ENCODE results near the gene MSANTD7.
"Not testable (repeated sequence)": the region's sequence is repeated elsewhere in the genome, so short reads cannot be mapped to it uniquely, and the experiment has no call there.

Gene MSANTD7, protein sequence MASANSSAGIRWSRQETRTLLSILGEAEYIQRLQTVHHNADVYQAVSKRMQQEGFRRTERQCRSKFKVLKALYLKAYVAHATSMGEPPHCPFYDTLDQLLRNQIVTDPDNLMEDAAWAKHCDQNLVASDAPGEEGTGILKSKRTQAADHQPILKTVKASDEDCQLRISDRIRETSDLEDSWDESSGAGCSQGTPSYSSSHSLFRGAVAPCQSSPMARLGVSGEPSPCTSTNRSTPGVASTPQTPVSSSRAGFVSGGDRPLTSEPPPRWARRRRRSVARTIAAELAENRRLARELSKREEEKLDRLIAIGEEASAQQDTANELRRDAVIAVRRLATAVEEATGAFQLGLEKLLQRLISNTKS

DNA sequence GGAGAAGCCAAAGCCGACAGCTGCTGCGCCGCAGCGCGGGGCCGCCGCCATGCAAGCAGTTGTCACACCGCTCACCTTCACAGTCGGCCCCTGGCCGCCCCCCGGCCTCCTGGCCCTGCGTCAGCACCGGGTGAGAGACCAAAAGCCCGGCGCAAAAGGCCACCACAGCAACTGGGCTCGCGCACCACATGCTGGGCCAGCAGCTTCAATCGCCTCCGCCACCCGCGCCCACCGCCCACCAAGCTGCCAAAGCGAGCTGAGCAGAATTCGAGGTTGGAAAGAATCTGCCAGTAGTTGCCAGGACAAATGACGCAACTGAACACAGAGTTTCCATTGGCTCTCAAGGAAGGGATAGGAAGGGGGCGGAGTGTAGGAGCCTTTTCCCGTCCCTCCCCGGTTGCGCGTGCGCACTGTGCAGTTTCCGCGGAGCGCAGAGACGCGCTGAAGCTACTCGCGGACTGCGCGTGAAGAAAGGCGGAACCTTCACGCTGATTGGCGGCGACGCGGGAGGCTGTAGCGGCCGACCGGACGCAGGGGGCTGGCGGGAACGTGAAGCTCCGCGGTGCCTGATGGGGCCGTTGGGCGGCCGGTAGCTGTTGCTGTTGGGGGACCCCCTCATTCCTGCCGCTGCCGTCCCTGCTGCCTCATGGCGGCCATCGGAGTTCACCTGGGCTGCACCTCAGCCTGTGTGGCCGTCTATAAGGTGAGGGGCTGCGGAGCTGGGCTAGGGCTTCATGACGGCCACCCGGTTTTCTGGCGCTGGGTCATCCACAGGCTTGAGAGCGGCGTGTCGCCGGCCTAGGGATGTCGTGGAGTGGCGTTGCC lies at the start of gene MSANTD7, which contains the start of the genes CDNF and HSPA14:
Gene MSANTD7, plus strand, starts transcription at position 550 of the 825 bp plus-strand sequence. CDS start 3,979 bp downstream, outside the sequence.
Gene CDNF, minus strand, starts transcription at position 281 of the 825 bp plus-strand sequence. Its CDS starts 91 bp downstream, at position 190.
Gene HSPA14, plus strand, starts transcription at position 550 of the 825 bp plus-strand sequence. Its CDS starts 97 bp downstream, at position 647.
- peak; percentile 99 for DNase-seq

DNA sequence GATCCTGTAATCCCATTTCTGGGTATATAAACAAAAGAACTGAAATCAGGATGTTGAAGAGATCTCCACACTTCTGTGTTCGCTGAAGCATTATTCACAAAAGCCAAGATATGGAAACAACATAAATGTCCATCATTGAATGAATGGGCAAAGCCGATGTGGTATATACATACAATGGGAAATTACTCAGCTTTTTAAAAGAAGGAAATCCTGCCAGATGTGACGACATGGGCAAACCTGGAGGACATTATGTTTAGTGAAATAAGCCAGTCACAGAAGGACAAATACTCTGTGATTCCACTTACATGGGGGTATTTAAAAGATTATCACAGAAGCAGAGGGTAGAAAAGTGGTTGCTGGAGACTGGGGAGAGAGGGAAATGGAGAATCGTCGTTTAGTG lies 39.5 kb upstream of the MSANTD7 start:
- no peak for DNase-seq

DNA sequence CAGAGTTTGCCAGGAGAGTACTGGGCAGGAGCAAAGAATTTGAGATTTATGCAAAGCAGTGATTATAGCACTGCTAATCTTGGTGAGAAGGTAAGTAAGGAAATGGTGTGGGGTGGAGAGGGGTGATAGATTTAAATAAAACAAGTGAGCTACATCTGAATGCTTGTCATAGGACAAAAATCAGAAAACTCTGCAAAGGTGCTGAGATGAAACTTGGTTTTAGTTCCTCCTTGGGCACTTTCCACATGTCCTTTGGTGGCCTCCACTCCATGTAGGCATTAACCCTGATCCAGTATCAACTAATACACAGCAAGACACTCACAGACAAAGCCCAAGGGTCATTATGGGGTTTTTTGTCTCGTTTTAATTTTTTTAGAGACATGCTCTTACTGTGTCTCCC lies 37.7 kb upstream of the MSANTD7 start:
- DNase-seq, result no peak

DNA sequence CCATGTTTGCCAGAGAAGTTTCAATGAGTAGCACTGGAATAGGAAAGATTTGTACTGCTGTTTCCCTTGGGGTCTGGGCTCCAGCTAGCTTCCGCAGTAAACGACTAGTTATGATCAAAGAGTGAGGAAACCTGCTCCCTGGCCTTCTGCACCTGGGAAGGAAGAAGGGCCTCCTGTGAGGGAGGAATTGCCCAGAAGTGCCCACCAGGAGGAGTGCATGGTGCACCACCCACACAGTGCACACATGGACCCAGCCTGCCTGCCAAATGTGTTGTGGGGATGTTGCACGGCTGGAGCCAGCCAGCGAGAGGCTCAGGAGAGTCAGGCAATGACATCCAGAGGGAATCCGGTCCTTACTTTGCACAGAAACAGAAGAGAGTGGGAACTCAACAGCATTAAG lies 36.4 kb upstream of the MSANTD7 start:
- peak; percentile 5 for DNase-seq

DNA sequence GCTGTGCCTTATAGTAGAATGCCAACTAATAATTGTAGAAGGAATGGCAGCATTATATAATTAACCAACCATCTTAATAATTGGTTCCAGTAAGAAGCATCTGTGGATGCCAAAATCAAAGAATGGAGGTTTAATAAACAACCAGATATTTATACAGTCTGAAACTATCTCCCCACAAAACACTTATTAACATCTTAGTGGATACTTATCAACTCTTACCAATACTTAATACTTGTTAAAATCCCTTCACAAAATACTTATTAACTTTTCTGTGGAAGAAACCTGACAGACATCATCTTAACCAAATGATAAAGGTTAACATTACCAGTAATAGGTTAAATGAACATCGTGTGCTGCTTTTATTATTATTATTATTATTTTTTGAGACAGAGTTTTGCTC lies 34.3 kb upstream of the MSANTD7 start:
- DNase-seq, result no peak

DNA sequence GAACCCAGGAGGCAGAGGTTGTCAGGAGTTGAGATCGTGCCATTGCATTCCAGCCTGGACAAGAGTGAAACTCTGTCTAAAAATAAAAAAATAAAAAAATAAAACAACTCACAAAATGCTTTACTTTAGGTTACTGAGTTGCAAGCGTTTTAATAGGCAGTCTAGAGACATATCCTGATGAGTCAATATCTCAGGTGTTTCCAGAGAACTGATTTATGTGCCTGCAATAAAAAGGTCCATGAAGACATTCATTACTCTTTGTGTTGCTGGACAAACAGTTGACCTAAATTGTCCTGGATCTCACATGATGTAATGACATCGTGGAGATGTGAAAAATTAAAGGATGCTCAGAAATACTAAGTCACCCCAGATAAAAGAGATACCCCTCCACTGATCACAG lies 31.8 kb upstream of the MSANTD7 start:
- DNase-seq, result no peak

DNA sequence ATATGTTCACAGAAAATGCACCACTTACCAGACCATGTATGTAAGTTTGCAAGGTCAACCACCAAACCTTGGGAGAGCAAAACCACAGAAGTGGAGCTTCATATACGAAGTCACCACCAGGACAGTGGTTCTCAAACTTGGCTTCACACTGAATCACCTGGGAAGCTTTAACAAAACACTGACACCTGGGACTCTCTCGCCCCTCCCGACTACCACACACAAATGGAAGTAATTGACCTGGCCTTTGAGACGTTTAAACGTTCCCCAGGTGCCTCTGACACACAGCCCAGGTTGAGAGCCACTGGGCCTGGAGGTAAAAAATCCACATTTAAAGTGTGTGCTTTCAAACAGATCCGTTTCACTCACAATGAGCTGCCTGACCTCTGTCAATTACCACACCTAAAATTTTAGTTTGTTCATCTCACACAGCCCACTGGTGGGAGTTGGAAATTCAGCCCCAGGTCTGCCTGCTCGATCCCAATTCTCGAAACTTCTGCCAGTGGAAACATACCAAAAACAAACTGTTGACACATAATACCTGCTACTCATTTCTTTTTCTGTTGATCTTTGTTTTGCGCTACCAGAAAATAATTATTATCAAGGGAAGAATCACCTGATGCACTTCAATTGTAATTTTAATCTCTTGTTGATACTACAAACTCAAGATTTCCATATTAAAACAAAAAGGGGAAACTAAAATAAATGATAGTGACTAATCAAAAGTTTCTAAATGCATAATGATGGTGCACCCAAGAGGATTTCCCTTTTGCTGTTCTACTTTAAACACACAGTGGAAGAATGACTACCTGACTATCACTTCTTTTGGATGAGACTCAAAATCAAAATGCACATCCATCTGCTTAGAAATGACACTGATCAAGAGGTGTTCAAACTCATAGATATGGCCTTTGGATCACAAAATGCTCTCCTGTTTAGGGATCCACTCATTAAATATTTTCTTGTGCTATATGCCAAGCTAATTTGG lies 26.8 kb upstream of the MSANTD7 start:
- DNase-seq, result no peak

DNA sequence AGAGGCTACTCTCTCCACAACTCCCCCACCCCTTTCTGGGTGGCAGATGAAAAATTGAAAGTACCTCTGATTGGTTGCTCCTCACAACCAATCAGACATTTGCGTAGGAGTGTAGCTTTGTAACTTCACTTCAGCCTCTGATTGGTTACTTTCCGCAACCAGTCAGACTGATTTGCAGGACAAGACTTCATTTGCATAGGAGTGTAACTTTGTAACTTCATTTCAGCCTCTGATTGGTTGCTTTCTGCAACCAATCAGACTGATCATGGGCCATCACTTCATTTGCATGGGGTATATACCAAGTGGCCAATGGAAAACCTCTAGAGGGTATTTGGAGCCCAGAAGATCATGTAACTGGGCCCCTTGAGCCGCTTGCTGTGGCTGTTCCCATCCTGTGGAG lies 25.8 kb upstream of the MSANTD7 start:
- no peak for DNase-seq

DNA sequence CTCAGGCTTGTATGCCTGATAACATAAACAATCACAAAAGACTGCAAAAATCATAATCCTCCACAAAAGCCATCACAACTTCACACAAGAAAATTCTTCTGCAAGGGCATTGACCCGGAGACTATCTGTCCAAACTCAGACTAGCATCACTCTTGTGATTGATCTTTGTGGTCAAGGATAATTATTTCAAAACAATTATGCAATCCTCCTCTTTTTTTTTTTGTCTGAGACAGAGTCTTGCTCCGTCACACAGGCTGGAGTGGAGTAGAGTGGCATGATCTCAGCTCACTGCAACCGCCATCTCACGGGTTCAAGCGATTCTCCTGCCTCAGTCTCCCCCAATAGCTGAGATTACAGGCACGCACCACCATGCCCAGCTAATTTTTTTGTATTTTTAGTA lies 22.4 kb upstream of the MSANTD7 start:
- no peak for DNase-seq

DNA sequence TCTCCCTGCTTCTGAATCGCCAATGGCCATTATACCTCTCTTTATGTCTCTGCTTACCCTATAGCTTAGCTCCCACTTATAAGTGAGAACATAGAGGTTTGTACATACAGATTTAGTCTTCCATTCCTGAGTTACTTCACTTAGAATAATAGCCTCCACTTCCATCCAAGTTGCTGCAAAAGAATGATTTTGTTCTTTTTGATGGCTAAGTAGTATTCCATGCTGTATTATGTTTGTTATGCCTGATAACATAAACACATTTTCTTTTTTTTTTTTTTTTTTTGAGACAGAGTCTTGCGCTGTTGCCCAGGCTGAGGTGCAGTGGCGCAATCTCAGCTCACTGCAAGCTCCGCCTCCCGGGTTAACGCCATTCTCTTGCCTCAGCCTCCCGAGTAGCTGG lies 21.4 kb upstream of the MSANTD7 start:
- not testable (repeated sequence) for DNase-seq

DNA sequence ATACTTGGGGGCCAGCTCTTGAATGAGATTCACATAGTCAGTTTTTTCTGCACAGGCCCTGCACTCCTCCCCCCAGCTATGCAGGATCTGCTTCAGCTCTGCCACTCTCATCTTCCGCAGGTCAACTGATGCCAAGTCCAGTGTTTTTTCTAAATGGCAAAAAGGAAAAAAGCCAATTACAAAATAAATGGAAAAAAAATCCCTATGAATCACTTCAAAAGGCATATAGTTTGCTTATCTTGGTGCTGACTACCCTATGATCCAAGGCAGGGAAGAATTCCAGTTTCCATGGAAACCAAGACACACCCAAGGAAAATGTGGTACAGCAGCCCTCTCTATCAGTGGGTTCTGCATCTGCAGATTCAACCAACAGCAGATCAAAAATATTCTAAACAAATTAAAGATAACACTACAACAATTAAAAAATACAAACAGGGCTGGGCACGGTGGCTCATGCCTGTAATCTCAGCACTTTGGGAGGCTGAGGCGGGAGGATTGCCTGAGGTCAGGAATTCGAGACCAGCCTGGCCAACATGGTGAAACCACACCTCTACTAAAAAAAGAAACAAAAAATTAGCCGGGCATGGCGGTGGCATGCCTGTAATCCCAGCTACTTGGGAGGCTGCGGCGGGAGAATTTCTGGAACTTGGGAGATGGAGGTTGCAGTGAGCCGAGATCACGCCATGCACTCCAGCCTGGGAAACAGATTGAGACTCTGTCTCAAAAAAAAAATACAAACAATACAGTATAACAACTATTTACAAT lies 17.9 kb upstream of the MSANTD7 start:
- no peak for DNase-seq

DNA sequence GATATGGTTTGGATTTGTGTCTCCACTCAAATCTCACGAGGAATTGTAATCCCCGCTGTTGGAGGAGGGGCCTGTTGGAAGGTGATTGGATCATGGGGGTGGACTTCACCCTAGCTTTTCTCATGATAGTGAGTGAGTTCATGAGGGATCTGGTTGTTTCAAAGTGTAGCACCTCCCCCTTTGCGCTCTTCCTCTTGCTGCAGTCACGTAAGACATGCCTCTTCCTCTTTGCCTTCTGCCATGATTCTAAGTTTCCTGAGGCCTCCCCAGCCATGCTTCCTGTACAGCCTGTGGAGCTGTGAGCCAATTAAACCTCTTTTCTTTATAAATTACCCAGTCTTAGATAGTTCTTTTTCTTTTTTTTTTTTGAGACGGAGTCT lies 17.3 kb upstream of the MSANTD7 start:
- no peak for DNase-seq

DNA sequence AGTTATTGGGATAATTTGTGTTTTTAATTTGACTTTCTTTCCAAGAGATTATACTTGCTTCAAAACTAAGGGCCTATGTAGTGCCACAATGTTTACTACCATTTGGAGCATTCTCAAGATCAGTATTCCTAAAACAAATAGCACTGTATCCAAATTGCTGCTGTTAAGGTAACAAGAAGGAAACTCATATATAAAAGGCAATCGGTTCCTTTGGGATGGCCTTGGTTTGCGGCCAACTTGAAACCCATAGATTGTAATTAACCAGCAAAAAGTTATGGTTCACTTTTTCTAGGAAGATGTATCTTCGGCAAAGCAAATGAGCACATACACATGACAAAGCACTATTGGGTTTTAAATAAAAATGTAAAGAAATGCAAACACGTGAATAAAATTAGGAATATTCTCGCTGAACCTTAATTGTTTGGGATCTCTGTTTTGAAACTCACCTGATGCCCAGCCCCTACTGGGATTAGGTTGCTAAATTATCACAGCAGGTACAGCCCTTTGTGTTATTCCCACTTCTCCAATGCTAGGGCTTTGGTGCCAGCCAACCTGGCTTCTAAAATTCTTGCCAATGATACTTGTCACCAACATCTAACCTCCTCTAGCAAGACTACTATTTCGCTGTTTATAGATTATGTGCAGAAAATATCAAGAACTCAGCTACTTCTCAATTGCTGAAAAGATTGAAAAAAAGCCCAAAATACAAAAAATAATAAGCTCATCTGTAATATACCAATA lies 16.3 kb upstream of the MSANTD7 start:
- DNase-seq, result no peak

DNA sequence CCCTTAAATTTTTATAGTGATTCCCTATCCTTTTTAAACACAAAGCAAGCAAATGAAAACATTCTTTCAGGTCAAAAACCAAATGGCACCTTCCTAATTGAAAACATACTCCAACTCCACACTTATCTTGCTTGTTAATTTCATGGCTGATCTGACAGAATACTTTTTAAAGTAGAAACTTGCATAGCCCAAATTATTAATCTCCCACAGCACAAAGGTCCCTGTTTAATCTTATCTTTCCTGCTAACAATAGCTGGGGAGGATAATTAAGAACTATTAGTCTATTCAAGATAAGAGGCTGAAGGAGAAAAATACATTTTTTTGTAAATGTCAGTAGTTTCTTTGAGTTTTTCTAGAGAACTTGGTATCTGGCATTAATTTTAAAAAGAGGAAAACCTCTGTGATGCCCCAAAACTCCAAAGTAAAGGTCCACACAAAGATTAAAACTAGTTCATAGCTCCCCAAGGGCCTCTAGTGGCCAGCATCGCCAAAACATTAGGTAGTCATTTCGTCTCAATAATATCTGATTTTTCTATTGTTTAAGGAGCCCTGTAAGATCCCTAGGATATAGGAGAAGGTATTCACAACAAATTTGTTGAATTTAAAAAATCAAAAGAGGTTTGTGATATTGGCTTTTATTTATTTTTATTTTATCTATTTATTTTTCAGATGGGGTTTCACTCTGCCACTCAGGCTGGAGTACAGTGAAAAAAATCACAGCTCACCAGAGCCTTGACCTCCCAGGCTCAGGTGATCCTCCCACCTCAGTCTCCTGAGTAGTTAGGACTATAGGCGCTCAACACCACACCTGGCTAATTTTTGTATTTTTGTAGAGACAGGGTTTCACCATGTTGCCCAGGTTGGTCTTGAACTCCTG lies 15.0 kb upstream of the MSANTD7 start:
- DNase-seq, result peak; percentile 62

DNA sequence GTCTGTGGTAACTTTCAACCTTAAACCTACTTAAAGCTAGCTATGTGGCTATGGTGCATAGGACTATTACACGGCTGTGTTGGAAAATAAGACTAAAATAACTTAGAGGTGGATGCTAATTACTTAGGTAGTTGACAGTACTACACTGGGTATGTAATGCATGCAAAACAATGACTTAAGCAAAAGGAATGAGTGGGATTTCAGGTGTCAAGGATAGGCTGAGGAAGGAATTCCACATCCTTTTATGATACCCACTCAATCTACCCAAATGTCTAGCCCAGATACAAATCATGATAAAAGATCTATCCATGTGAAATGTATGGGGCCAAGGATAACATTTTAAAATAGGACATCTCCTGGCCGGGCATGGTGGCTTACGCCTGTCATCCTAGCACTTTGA lies 14.1 kb upstream of the MSANTD7 start:
- no peak for DNase-seq

DNA sequence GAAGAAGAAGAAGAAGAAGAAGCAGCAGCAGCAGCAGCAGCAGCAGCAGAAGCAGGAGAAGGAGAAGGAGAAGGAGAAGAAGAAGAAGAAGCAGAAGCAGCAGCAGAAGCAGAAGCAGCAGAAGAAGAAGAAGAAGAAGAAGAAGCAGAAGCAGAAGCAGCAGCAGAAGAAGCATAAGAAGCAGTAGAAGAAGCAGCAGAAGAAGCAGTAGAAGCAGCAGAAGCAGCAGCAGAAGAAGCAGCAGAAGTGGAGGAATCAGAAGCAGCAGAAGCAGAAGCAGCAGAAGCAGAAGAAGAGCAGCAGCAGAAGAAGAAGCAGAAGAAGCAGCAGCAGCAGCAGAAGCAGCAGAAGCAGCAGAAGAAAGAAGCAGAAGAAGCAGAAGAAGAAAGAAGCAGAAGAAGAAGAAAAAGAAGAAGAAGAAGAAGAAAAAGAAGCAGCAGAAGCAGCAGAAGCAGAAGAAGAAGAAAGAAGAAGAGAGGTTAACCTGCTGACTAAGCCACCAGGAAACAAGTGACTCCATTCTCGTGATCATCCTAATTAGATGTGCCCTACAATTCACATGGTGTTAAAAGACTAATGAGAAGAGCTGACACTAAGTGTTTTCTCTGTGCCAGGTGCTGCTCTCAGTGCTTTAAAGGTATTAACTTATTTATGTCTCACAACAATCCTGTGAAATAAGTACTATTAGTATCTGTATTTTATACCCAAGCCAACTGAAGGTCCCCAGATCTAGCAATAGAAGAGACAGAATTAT lies 11.9 kb upstream of the MSANTD7 start:
- DNase-seq, result no peak

DNA sequence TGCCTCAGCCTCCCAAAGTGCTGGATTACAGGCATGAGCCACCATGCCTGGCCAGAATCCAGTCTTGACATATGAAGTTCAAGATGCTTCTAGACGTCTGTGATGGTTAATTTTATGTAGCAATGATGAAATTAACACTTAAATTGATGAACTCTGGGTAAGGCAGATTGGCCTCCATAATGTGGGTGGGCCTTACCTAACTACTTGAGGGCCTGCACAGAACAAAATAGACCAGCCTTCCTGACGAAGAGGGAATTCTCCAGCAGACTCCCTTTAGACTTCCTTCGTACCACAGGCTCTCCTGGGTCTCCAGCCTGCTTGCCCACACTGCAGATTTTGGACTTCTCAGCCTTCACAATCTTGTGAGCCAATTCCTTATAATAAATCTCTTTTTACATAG lies 5.0 kb upstream of the MSANTD7 start:
- no peak for DNase-seq

DNA sequence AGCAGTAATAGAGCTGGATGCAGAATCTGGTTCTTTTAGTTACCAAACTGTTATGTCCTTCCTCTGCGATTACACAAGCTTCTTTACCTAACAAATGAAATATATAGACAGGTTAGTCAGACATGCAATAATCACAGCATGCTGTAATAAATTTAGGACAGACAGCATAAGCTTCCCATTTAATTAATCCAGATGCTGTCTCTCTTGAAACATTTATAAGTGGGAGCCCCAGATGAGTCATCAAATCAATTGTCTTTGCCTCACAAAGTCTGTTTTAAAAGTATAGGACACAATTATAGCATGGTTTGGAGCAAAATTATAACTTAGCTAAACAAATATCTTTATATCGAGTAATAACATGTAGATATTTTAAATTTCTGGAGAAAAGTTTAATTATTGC lies 1.9 kb upstream of the MSANTD7 start:
- no peak for DNase-seq

DNA sequence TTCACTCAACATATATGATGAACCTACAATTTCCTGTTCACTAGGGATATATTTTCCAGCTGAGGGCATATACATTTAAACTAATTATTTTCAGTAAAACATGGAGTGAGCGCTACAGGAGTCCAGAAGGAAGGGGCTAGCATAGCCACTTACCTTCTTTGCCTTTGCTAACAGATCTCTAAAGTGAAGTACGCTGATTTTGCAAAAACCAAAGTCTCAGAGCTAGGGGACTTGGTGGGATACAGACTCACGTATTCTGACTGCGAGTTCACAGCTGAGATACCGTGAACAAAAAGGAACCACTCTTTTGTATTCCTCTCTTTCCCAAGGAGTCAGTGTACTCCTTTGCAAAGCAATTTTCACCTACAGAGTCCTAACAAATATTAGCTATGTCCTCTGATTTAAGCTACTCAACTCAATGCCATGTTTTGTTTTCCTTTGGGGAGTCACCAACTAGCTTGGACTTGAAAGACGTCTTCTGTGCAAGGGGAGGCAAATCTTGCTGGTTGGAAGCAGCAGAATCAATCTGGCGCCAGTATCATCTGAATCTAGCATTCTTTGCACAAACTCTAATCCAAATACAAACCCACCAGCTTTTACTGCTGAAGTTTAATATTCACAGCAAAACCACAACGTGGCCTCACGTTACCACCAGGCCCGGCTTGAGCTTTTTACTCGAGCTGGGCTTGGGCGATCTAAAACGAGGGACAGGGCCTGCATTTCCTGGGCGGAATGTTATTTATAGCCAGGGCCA lies 926 bp upstream of the MSANTD7 start:
- no peak for DNase-seq
